Body of pancreas (tissue), 4 donors: Measurements from ENCODE around the gene IFI44L.

ENCODE experiments used
- CTCF ChIP-seq, 7 experiments: fragments of 450-650 bp in 4 of 7; fragments of 200-600 bp in 3 of 7; sonication (generic) in 3 of 7; IDR thresholded peaks; one replicate each; pipeline ENCODE4 v1.5.1; 2016 to 2019; ENCODE audit warnings: antibody characterized with exemption in 7 of 7
- POLR2A ChIP-seq, 3 donors: fragments of 450-650 bp; IDR thresholded peaks; one replicate each; pipeline ENCODE4 v1.6.1; 2016; ENCODE audit warnings: antibody characterized with exemption in 3 of 3, mild to moderate bottlenecking in 2 of 3

- TF ChIP-seq CTCF (IDR thresholded peaks at IDR 0.05) (no peak), POLR2A (IDR thresholded peaks at IDR 0.05) (no peak)
Observed at GRCh38 chr1:78665809-78666208, 45.6 kb downstream of the IFI44L start.
